HEK293T (cell line): Measurements from ENCODE around the gene MICAL2.

ENCODE experiments used
- CTCF ChIA-PET: fragments of 350-600 bp; formaldehyde crosslinking; extraction: SDS; loops from one replicate; lab custom pipeline; 2021; ENCODE audit warnings: antibody characterized with exemption, inconsistent platforms; lab: Yijun Ruan, JAX
- POLR2A ChIA-PET: fragments of 350-600 bp; formaldehyde crosslinking; extraction: SDS; loops from one replicate; lab custom pipeline; 2020; ENCODE audit warnings: antibody characterized with exemption, inconsistent platforms; lab: Yijun Ruan, JAX
- DNase-seq: peaks from one replicate; pipeline ENCODE4 v3.0.0; 2012; ENCODE audit warnings: mixed read lengths; ENCODE audit errors: extremely low spot score
- ARNT ChIP-seq: fragments of 450-650 bp; IDR thresholded peaks from 2 replicates; pipeline ENCODE4 v1.6.1; 2017; ENCODE audit warnings: mild to moderate bottlenecking
- BHLHE40 ChIP-seq: fragments of 450-650 bp; IDR thresholded peaks from 2 replicates; pipeline ENCODE4 v1.6.1; 2016; ENCODE audit warnings: mild to moderate bottlenecking, moderate library complexity, borderline replicate concordance
- CTBP1 ChIP-seq: fragments of 450-650 bp; IDR thresholded peaks from 2 replicates; pipeline ENCODE4 v1.6.1; 2016; ENCODE audit warnings: borderline replicate concordance
- ELF4 ChIP-seq: fragments of 450-650 bp; IDR thresholded peaks from 2 replicates; pipeline ENCODE4 v1.6.1; 2017; ENCODE audit warnings: antibody characterized with exemption
- FOXA1 ChIP-seq: fragments of 450-650 bp; IDR thresholded peaks from 2 replicates; pipeline ENCODE4 v1.6.1; 2016; ENCODE audit warnings: mild to moderate bottlenecking
- FOXK2 ChIP-seq: fragments of 450-650 bp; IDR thresholded peaks from 2 replicates; pipeline ENCODE4 v1.6.1; 2016; ENCODE audit warnings: mild to moderate bottlenecking
- FOXM1 ChIP-seq: fragments of 450-650 bp; IDR thresholded peaks from 2 replicates; pipeline ENCODE4 v1.6.1; 2017; ENCODE audit warnings: mild to moderate bottlenecking, borderline replicate concordance
- HDGF ChIP-seq: fragments of 450-650 bp; IDR thresholded peaks from 2 replicates; pipeline ENCODE4 v1.6.1; 2017; ENCODE audit warnings: antibody characterized with exemption, borderline replicate concordance
- L3MBTL2 ChIP-seq: fragments of 450-650 bp; conservative IDR thresholded peaks from 2 replicates; pipeline ENCODE4 v1.6.1; 2016; ENCODE audit warnings: mild to moderate bottlenecking
- LEF1 ChIP-seq: fragments of 450-650 bp; IDR thresholded peaks from 2 replicates; pipeline ENCODE4 v1.6.1; 2017; ENCODE audit warnings: mild to moderate bottlenecking, borderline replicate concordance
- NFRKB ChIP-seq: fragments of 450-650 bp; IDR thresholded peaks from 2 replicates; pipeline ENCODE4 v1.6.1; 2016; ENCODE audit warnings: mild to moderate bottlenecking, moderate library complexity
- SP1 ChIP-seq: fragments of 450-650 bp; IDR thresholded peaks from 2 replicates; pipeline ENCODE4 v1.6.1; 2017
- SUZ12 ChIP-seq: fragments of 450-650 bp; IDR thresholded peaks from 2 replicates; pipeline ENCODE4 v1.6.1; 2016; ENCODE audit warnings: mild to moderate bottlenecking
- TARDBP ChIP-seq: fragments of 450-650 bp; IDR thresholded peaks from 2 replicates; pipeline ENCODE4 v1.6.1; 2016
- ZNF384 ChIP-seq: fragments of 450-650 bp; IDR thresholded peaks from 2 replicates; pipeline ENCODE4 v1.6.1; 2016
- TF ChIP-seq, protein P1 (sequence below): fragments of 450-650 bp; IDR thresholded peaks from 2 replicates; pipeline ENCODE4 v1.6.1; 2016

The MICAL2 gene

DNA sequence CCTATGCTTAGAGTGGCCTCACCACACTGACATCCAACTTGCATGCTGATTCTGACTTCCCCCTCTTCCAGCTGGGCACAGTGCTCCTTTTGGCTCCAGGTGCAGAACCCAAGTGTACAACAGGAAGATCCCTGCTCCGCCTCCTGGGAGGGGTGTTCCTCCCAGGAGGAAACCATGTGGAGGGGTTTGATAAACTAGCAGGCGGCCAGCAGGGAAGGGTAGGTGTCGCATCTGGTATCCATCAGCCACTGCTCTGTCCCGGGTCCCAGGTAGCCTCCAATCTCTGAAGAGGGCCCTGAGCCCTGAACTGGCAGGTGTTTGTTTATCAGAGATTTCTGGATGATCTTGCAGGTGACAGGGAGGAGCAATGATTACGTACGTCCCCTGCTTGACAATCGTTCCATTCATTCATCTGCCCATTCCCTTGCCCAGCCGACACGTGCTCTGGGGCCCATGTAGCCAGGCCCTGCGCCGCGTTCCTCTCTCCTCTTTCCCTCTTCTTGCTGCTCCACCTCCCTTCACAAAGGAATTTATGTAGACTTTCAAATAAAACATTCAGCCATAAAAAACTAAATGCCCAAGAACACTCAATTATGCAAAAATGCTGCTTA is 41.2 kb upstream of the MICAL2 start:
- CTCF ChIA-PET, result no interaction called here
- DNase-seq, result no peak
- TF ChIP-seq NFRKB, result no peak
- no peak for TF ChIP-seq HDGF
- TF ChIP-seq, protein P1, sequence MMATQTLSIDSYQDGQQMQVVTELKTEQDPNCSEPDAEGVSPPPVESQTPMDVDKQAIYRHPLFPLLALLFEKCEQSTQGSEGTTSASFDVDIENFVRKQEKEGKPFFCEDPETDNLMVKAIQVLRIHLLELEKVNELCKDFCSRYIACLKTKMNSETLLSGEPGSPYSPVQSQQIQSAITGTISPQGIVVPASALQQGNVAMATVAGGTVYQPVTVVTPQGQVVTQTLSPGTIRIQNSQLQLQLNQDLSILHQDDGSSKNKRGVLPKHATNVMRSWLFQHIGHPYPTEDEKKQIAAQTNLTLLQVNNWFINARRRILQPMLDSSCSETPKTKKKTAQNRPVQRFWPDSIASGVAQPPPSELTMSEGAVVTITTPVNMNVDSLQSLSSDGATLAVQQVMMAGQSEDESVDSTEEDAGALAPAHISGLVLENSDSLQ, result no peak
- POLR2A ChIA-PET, result no interaction called here

DNA sequence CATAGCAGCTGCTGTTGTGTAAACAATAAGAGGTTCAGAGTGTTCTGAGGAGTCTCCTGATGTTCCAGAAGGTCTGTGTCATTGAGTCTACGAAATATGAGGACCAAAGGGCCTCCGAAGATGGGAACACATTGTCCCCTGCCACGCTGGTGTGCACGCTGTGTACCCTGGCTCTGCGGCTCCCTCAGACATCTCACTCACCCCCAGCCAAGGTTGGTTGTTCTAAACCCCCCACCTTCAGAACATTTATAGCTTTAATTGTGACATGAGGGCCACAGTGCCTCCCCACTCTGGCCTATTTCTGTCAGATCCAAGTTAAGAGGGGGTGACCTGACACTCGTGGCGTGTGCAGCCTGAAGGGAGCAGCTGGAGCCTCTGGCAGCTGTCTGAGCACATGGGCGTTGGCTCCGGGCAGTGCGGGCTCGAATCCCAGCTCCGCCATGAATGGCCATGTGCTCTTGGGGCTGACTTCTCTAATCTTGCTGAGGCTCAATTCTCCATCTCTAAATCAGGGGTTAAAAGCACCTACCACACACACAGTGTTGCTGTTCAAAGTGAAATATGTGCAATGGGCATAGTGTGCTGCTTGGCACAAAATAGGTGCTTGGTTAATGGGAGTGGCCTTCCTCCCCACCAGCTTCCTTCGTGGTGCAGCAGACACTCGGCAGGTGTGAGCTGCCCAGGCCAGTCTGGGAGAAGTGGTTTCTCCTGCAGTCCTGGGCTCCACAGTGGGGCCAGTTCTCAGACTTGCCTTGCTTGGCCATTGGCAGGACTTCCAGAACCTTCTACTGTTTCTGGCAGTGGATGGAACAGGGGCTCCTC is 39.7 kb upstream of the MICAL2 start:
- TF ChIP-seq HDGF, result no peak
- TF ChIP-seq ARNT, result no peak
- no peak for TF ChIP-seq ZNF384
- TF ChIP-seq FOXM1, result no peak
- TF ChIP-seq ELF4, result no peak
- no peak for TF ChIP-seq L3MBTL2
- no peak for TF ChIP-seq BHLHE40
- TF ChIP-seq TARDBP, result no peak
- no peak for TF ChIP-seq CTBP1
- CTCF ChIA-PET, result interaction anchor here (0.5 kb wide), 1 partner anchor 704 kb away, joined by 3 read pairs; no protein-coding TSS in a partner anchor
- DNase-seq, result no peak
- POLR2A ChIA-PET, result no interaction called here

DNA sequence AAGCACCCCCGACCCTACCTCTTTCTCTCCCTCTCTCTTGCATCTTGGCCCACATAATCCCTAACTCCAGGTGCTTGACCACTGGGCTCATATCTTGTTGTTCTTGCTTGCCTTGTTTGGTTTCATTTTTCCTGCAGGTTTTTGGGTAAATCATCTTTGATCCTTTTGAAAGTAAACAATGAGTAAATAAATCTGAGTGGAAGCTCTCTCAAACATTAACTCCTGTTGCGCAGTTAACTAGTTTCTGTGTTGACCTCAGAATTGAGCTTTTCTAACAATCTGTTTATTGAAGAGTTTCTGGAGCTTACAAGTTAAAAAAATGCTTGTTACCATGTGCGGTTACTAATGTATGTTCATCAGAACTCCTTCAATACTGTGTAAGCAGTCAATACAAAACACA is 38.8 kb upstream of the MICAL2 start:
- ChIA-PET CTCF (no interaction called here), POLR2A (no interaction called here)
- TF ChIP-seq SP1 (no peak), FOXA1 (no peak), LEF1 (no peak), BHLHE40 (no peak), ZNF384 (no peak), FOXM1 (no peak), ARNT (no peak), NFRKB (no peak), CTBP1 (no peak), ELF4 (no peak), HDGF (no peak), SUZ12 (no peak), FOXK2 (no peak), TARDBP (no peak), L3MBTL2 (no peak)
- TF ChIP-seq, protein P1, result no peak
- DNase-seq, result no peak

DNA sequence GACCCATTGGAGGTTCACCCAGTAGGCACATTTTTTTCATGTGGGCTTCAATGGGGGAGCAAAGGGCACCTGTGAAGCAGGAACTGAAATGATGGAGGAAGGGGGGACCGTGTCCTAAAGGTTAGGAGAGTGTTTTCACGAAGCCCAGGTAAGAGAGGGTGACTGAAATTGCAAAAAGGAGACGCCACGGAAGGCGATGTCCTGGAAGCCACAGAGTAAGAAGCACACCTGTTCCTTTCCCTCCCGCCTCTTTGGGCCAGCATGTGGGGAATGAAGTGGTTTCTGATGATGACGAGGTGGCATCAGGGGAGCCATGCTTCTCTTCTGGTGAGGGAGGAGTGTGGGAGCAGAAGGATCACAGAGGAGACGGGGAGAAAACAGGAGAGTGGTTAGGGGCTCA is 37.0 kb upstream of the MICAL2 start:
- ChIA-PET CTCF (no interaction called here), POLR2A (no interaction called here)
- DNase-seq, result no peak
- no peak for TF ChIP-seq ZNF384
- no peak for TF ChIP-seq HDGF
- no peak for TF ChIP-seq L3MBTL2
- TF ChIP-seq, protein P1, result no peak
- TF ChIP-seq BHLHE40, result no peak
- TF ChIP-seq ELF4, result no peak

DNA sequence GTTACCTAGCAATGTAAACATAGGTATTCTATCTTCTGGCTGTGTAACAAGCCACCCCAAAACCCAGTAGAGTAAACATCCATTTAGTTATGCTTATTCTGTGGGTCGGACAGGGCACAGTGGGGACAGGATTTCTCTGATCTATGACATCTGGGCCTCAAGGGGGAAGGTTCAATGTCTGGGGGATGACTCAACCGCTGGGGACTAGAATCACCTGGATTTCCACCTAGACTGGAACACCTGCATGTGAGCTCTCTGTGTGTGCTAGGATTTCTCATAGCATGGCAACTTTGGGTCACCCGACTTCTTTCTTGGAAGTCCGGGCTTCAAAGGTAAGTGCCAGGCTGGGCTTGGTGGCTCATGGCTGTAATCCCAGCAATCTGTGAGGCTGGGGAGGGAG is 36.5 kb upstream of the MICAL2 start:
- POLR2A ChIA-PET, result no interaction called here
- no peak for TF ChIP-seq ARNT
- TF ChIP-seq NFRKB, result no peak
- no peak for TF ChIP-seq TARDBP
- no peak for TF ChIP-seq CTBP1
- TF ChIP-seq, protein P1, result no peak
- TF ChIP-seq HDGF, result no peak
- TF ChIP-seq L3MBTL2, result no peak
- no peak for TF ChIP-seq SP1
- TF ChIP-seq FOXA1, result no peak
- TF ChIP-seq FOXM1, result no peak
- no peak for TF ChIP-seq BHLHE40
- TF ChIP-seq ELF4, result no peak
- DNase-seq, result no peak
- CTCF ChIA-PET, result no interaction called here
